ENCODE results near the gene SYNPO. TPM values are rescaled to one million over a fixed set of nuclear protein-coding genes. Genes with fewer than 3 reads are reported as not detected.

Gene SYNPO
- polyA plus RNA-seq, 1 of the 3 experiments (the other 2 are of a cell fraction), result 5.1 TPM

DNA sequence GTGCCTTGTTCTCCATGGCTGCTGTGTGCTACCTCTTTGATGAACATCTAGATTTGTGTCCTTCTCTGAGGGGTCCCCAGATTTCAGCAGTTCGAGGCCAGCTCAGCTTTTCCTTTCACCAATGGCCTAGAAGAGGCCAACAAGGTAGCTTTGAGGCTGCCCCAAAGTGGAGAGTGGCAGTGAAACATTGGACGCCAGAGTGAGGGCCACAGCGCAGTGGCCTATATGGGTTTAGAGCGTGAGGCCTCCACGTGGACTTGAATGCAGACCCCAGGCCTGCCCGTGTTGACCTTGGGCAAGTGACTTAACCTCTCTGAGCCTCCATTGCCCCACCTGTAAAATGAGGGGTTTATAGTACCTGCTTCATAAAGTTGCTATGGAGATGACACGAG lies 32.4 kb downstream of the SYNPO start:
- H3K27me3 ChIP-seq (ENCODE audit: insufficient read depth), result no peaks in the 10 kb centered on the region
- no peaks in the 10 kb centered on the region for H3K9me3 ChIP-seq
- 0 out of 2 replicates have a peak overlapping the region, but pooled peaks have one; percentile 30 for H3K4me2 ChIP-seq
- no peak overlapping the region for H3K27ac ChIP-seq (ENCODE audit: low read depth in 2 of 2, low read length in 1 of 2)
- no peak for DNase-seq
- H3K36me3 ChIP-seq (replicated peaks in 1 of 2; ENCODE audit: control insufficient read depth in 1 of 2, insufficient read depth in 2 of 2, low read length in 1 of 2), result no peaks in the 10 kb centered on the region
- no peak overlapping the region for H3K9ac ChIP-seq
- H2AFZ ChIP-seq (ENCODE audit: low read depth), result peak overlapping the region; percentile 57; the same call in 1 of the 2 replicates
- WGBS (ENCODE audit: low lambda C conversion rate), result 88% methylated on average over 7 of the region's 7 CpGs
- H3K4me3 ChIP-seq (ENCODE audit: low read depth in 2 of 2, low read length in 1 of 2), result peak overlapping the region in 1 of 2 experiments; percentile 49; a peak in 2 of 4 replicates
- ChIA-PET CTCF (interaction anchor here (0.8 to 4.3 kb wide), 10 partner anchors 10 to 237 kb away, joined by 3 to 32 read pairs (median 4); partner anchors contain the start of gene RBM22), POLR2A (interaction anchor here (0.6 to 1.0 kb wide), 3 partner anchors 27 to 106 kb away, joined by 3 to 4 read pairs (median 3); partner anchors contain the start of genes RBM22 and SMIM3)
- peaks cover 13 to 23% of the 10 kb centered on the region in 2 experiments; a peak in 2 of 4 replicates for H3K4me1 ChIP-seq (ENCODE audit: control insufficient read depth in 1 of 2, insufficient read depth in 2 of 2, low read depth in 1 of 2, low read length in 1 of 2)
- peaks cover 16% of the 10 kb centered on the region for H3F3A ChIP-seq (replicated peaks; ENCODE audit: insufficient read depth)
- no peaks in the 10 kb centered on the region for H3K9me2 ChIP-seq
- no peaks in the 10 kb centered on the region for H3K79me2 ChIP-seq (ENCODE audit: insufficient read depth)
- H4K20me1 ChIP-seq (ENCODE audit: insufficient read depth), result no peaks in the 10 kb centered on the region
- TF ChIP-seq RFX5 (IDR thresholded peaks at IDR 0.05; ENCODE audit: low read length), result no peak
- TF ChIP-seq NRF1 (IDR thresholded peaks at IDR 0.05; ENCODE audit: low read depth, low read length), result no peak
- no peak for TF ChIP-seq FOSL2 (IDR thresholded peaks at IDR 0.05; ENCODE audit: borderline replicate concordance, low read depth)
- no peak for TF ChIP-seq TCF12 (IDR thresholded peaks at IDR 0.05)
- TF ChIP-seq POLR2AphosphoS5 (IDR thresholded peaks at IDR 0.05; ENCODE audit: low read depth, low read length), result no peak
- no peak for TF ChIP-seq EZH2phosphoT487 (IDR thresholded peaks at IDR 0.05; ENCODE audit: borderline replicate concordance, low read depth)
- no peak for TF ChIP-seq ELF1 (IDR thresholded peaks at IDR 0.05)
- TF ChIP-seq TAF1 (IDR thresholded peaks at IDR 0.05; ENCODE audit: borderline replicate concordance, low read depth, low read length), result no peak
- no peak for TF ChIP-seq GATA2 (CRISPR knock-in tag; IDR thresholded peaks at IDR 0.05)
- no peak for TF ChIP-seq EP300 (IDR thresholded peaks at IDR 0.05; ENCODE audit: borderline replicate concordance in 1 of 2, low read depth in 1 of 2, low read length in 1 of 2)
- TF ChIP-seq CHD2 (IDR thresholded peaks at IDR 0.05; ENCODE audit: low read length, partially characterized antibody), result no peak

DNA sequence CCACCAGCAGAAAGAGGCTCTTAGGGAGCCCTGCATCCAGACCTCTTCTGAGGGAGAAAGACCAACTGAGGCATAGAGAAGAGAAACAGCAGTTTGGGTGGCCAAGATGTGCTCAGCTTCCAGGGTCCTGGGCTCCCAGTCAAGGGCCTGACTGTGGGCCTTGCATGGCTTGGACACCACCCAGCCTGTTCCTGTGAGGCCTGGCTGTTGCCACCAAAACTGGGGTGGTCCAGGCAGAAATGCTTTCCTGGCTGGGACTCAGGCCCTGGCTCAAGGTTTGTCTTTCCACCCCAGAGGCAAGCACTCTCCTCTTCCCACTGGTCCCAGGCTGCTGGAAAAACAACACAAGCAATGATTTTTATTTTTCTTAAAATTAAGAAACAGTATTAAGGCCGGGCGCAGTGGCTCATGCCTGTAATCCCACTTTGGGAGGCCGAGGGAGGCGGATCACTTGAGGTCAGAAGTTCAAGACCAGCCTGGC lies 33.9 kb downstream of the SYNPO start:
- Histone ChIP-seq H3K9ac (peak overlapping the region; percentile 29; the same call in 1 of the 2 replicates), H3K4me2 (peak overlapping the region; percentile 55), H3K4me1 (ENCODE audit: control insufficient read depth in 1 of 2, insufficient read depth in 2 of 2, low read depth in 1 of 2, low read length in 1 of 2) (peaks cover 13 to 23% of the 10 kb centered on the region in 2 experiments; a peak in 2 of 4 replicates), H4K20me1 (ENCODE audit: insufficient read depth) (no peaks in the 10 kb centered on the region), H3K9me2 (no peaks in the 10 kb centered on the region), H3F3A (replicated peaks; ENCODE audit: insufficient read depth) (peaks cover 16% of the 10 kb centered on the region), H3K9me3 (no peaks in the 10 kb centered on the region), H3K27ac (ENCODE audit: low read depth in 2 of 2, low read length in 1 of 2) (peak overlapping the region; percentile 8 to 80; a peak in 3 of 4 replicates), H3K4me3 (ENCODE audit: low read depth in 2 of 2, low read length in 1 of 2) (no peak overlapping the region), H3K79me2 (ENCODE audit: insufficient read depth) (no peaks in the 10 kb centered on the region), H3K36me3 (replicated peaks in 1 of 2; ENCODE audit: control insufficient read depth in 1 of 2, insufficient read depth in 2 of 2, low read length in 1 of 2) (no peaks in the 10 kb centered on the region), H2AFZ (ENCODE audit: low read depth) (peak overlapping the region; percentile 87; the same call in 1 of the 2 replicates), H3K27me3 (ENCODE audit: insufficient read depth) (no peaks in the 10 kb centered on the region)
- no peak for TF ChIP-seq SMC3 (IDR thresholded peaks at IDR 0.05; ENCODE audit: low read depth, low read length)
- TF ChIP-seq, protein P1, sequence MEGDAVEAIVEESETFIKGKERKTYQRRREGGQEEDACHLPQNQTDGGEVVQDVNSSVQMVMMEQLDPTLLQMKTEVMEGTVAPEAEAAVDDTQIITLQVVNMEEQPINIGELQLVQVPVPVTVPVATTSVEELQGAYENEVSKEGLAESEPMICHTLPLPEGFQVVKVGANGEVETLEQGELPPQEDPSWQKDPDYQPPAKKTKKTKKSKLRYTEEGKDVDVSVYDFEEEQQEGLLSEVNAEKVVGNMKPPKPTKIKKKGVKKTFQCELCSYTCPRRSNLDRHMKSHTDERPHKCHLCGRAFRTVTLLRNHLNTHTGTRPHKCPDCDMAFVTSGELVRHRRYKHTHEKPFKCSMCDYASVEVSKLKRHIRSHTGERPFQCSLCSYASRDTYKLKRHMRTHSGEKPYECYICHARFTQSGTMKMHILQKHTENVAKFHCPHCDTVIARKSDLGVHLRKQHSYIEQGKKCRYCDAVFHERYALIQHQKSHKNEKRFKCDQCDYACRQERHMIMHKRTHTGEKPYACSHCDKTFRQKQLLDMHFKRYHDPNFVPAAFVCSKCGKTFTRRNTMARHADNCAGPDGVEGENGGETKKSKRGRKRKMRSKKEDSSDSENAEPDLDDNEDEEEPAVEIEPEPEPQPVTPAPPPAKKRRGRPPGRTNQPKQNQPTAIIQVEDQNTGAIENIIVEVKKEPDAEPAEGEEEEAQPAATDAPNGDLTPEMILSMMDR (IDR thresholded peaks at IDR 0.05), result peak; percentile 21
- WGBS (ENCODE audit: low lambda C conversion rate), result 95% methylated on average over 4 of the region's 4 CpGs
- ChIA-PET CTCF (interaction anchor here (1.9 to 4.3 kb wide), 2 partner anchors 26 to 114 kb away, joined by 8 to 32 read pairs; partner anchors contain the start of gene RBM22), POLR2A (no interaction called here)
- DNase-seq, result no peak

Measured in SK-N-SH (cell line).